ENCODE results near the gene VSX1.

Gene VSX1

GRCh38 chr20:25051386-25052155 is 30.4 kb downstream of the VSX1 start:
- no peak for DNase-seq

- DNase-seq = no peak
These were observed 31.2 kb downstream of the VSX1 start for GRCh38 chr20:25050501-25051350.

GRCh38 chr20:25050082-25050481 is 31.9 kb downstream of the VSX1 start:
- no peak for DNase-seq

- no peak for DNase-seq
These were observed 32.5 kb downstream of the VSX1 start for GRCh38 chr20:25049261-25050060.

GRCh38 chr20:25048519-25048952 is 33.4 kb downstream of the VSX1 start:
- no peak for DNase-seq

GRCh38 chr20:25047766-25048165 is 34.2 kb downstream of the VSX1 start:
- DNase-seq = peak; percentile 16

GRCh38 chr20:25046736-25047666 is 34.9 kb downstream of the VSX1 start:
- DNase-seq = no peak

GRCh38 chr20:25046181-25046641 is 35.7 kb downstream of the VSX1 start:
- DNase-seq = no peak

- no peak for DNase-seq
These were observed 36.6 kb downstream of the VSX1 start for GRCh38 chr20:25045343-25045712.

GRCh38 chr20:25044660-25045342 is 37.1 kb downstream of the VSX1 start:
- no peak for DNase-seq

GRCh38 chr20:25044261-25044560 is 37.7 kb downstream of the VSX1 start:
- DNase-seq = no peak

- no peak for DNase-seq
These were observed 38.3 kb downstream of the VSX1 start for GRCh38 chr20:25043499-25044260.

GRCh38 chr20:25042531-25043498 is 39.1 kb downstream of the VSX1 start:
- peak; percentile 71 for DNase-seq

- DNase-seq = no peak
These were observed 40.0 kb downstream of the VSX1 start for GRCh38 chr20:25041813-25042530.

GRCh38 chr20:25040438-25040831 is 41.5 kb downstream of the VSX1 start:
- DNase-seq = no peak

GRCh38 chr20:25039697-25040437 is 42.1 kb downstream of the VSX1 start:
- no peak for DNase-seq

- DNase-seq = no peak
These were observed 43.3 kb downstream of the VSX1 start for GRCh38 chr20:25038591-25039015.

- DNase-seq = no peak
These were observed 43.9 kb downstream of the VSX1 start for GRCh38 chr20:25038103-25038410.
